ENCODE results near the gene CADM2.
"Not testable (repeated sequence)": the region's sequence is repeated elsewhere in the genome, so short reads cannot be mapped to it uniquely, and the experiment has no call there.

DNA sequence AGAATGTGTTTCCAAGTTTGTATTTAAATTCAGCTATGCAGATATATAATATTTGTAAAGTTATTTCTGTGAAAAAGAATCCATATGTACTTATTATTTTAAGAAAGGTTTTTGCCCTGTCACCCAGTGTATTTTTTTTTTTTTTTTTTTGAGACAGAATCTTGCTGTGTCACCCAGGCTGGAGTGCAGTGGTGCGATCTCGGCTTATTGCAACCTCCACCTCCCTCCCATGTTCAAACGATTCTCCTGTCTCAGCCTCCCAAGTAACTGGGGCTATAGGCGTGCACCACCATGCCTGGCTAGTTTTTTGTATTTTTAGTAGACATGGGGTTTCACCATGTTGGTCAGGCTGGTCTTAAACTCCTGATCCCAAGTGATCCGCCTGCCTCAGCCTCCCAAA, 548.3 kb downstream of the CADM2 start:
- TF ChIP-seq CTCF (conservative IDR thresholded peaks at IDR 0.05; ENCODE audit: low read depth in 2 of 2); ZNF331 (CRISPR knock-in tag; IDR thresholded peaks at IDR 0.05; ENCODE audit: low read depth); REST (IDR thresholded peaks at IDR 0.05; ENCODE audit: unreplicated experiment); CREB1 (CRISPR knock-in tag; IDR thresholded peaks at IDR 0.05; ENCODE audit: low read depth); JUNB (IDR thresholded peaks at IDR 0.05; ENCODE audit: unreplicated experiment); POLR2AphosphoS5 (IDR thresholded peaks at IDR 0.05; ENCODE audit: low read depth); EZH2 (IDR thresholded peaks at IDR 0.05; ENCODE audit: low read depth, unreplicated experiment): not testable (repeated sequence)
